K562 (cell line): ENCODE data around the gene SLC4A11. TPM values are rescaled to one million over a fixed set of nuclear protein-coding genes. Genes with fewer than 3 reads are reported as not detected.

Experiments used
- ATAC-seq: fragments of 200-7000 bp; cut with Tn5 transposase; 3 replicates; pipeline ENCODE4 v1.9.1; 2020; ENCODE audit warnings: moderate library complexity
- BruUV-seq: library from RNA; stranded (reverse); fragments of 400-500 nt; replicated peaks from 2 replicates; lab custom pipeline; 2021; lab: Mats Ljungman, UMichigan
- CTCF ChIA-PET: fragments of 300-600 bp; formaldehyde crosslinking; extraction: SDS; loops from one replicate; lab custom pipeline; 2021; ENCODE audit warnings: low intra/inter-chr PET ratio; lab: Yijun Ruan, JAX
- POLR2A ChIA-PET: fragments of 300-600, 350-650 bp; sonication (Branson Sonifier 250); formaldehyde crosslinking; extraction: SDS; loops from one replicate; lab custom pipeline; 2021; ENCODE audit warnings: antibody characterized with exemption, inconsistent platforms; lab: Yijun Ruan, JAX
- DNase-seq, 4 experiments: peaks; one replicate each; pipeline versions ENCODE4 v3.0.0 to v3.0.0-alpha.2; 2011 to 2018; ENCODE audit warnings: low spot score in 3 of 4, mixed read lengths in 3 of 4; ENCODE audit errors: extremely low read depth in 1 of 4
- FAIRE-seq: peaks from 2 replicates; lab custom pipeline; 2011; peaks lifted over from hg19 to GRCh38; lab: Jason Lieb, UNC
- H2AFZ ChIP-seq: 2 replicates; pipeline ENCODE4 v1.6.0; 2011; ENCODE audit warnings: low read depth, low read length, control low read depth, inconsistent platforms
- H3K27ac ChIP-seq: fragments of 200-600 bp; 3 replicates; pipeline ENCODE4 v1.8.0; 2011; ENCODE audit warnings: low read depth, mild to moderate bottlenecking, control low read depth, inconsistent platforms, low read length, moderate library complexity, mixed read lengths; ENCODE audit errors: extremely low read depth
- H3K27me3 ChIP-seq, 2 experiments: fragments of 300-600 bp in 1 of 2; 2 replicates in 1 of 2; 3 replicates in 1 of 2; pipeline versions ENCODE4 v1.6.0 to v1.8.0; 2011; ENCODE audit warnings: inconsistent platforms in 2 of 2, low read length in 2 of 2, mild to moderate bottlenecking in 1 of 2, mixed read lengths in 1 of 2, moderate library complexity in 1 of 2; ENCODE audit not compliant: control insufficient read depth in 2 of 2, insufficient read depth in 2 of 2
- H3K36me3 ChIP-seq: fragments of 300-600 bp; 3 replicates; pipeline ENCODE4 v1.8.0; 2011; ENCODE audit warnings: mild to moderate bottlenecking, low read length, inconsistent platforms; ENCODE audit not compliant: control insufficient read depth, insufficient read depth
- H3K4me1 ChIP-seq, 2 experiments: fragments of 200-600 bp in 1 of 2; replicated peaks in 1 of 2; 2 replicates in 1 of 2; 3 replicates in 1 of 2; pipeline versions ENCODE4 v1.5.1 to v1.8.0; 2011; ENCODE audit warnings: inconsistent platforms in 2 of 2, low read length in 2 of 2, mild to moderate bottlenecking in 1 of 2, mixed read lengths in 1 of 2, moderate library complexity in 1 of 2; ENCODE audit not compliant: control insufficient read depth in 2 of 2, insufficient read depth in 2 of 2
- H3K4me2 ChIP-seq: 2 replicates; pipeline ENCODE4 v1.6.1; 2011; ENCODE audit warnings: low read length, control low read depth, inconsistent platforms, mixed read lengths; ENCODE audit not compliant: insufficient read depth
- H3K4me3 ChIP-seq: fragments of 200-600 bp; sonication (generic), shearing (Covaris generic); 2 replicates; pipeline ENCODE4 v1.5.1; 2016; ENCODE audit warnings: control low read depth, inconsistent platforms
- H3K79me2 ChIP-seq: fragments of 200-600 bp; 3 replicates; pipeline ENCODE4 v1.8.0; 2011; ENCODE audit warnings: low read length, inconsistent platforms; ENCODE audit not compliant: control insufficient read depth, insufficient read depth
- H3K9ac ChIP-seq, 2 experiments: 2 replicates each; pipeline versions ENCODE4 v1.6.0 to v1.6.1; 2011; ENCODE audit warnings: low read depth in 2 of 2, low read length in 2 of 2, control low read depth in 1 of 2, inconsistent platforms in 1 of 2, mild to moderate bottlenecking in 1 of 2, mixed read lengths in 1 of 2; ENCODE audit not compliant: insufficient read depth in 1 of 2
- H3K9me1 ChIP-seq: one replicate; pipeline ENCODE4 v1.6.0; 2011; ENCODE audit warnings: inconsistent platforms, mild to moderate bottlenecking, low read length, moderate library complexity; ENCODE audit not compliant: control insufficient read depth, insufficient read depth
- H3K9me3 ChIP-seq: replicated peaks from 2 replicates; pipeline ENCODE4 v1.5.1; 2011; ENCODE audit warnings: low read depth, low read length, inconsistent platforms; ENCODE audit not compliant: control insufficient read depth, insufficient read depth
- H4K20me1 ChIP-seq: replicated peaks from 2 replicates; pipeline ENCODE4 v1.6.1; 2011; ENCODE audit warnings: low read length, inconsistent platforms, mixed read lengths; ENCODE audit not compliant: control insufficient read depth, insufficient read depth
- CHD4 ChIP-seq: fragments of 200-600 bp; sonication (generic); IDR thresholded peaks from 3 replicates; pipeline ENCODE4 v1.6.1; 2012; ENCODE audit warnings: low read depth, mild to moderate bottlenecking, mixed read lengths, low read length, inconsistent platforms; ENCODE audit not compliant: insufficient read depth, insufficient replicate concordance, poor library complexity, severe bottlenecking
- ZNF583 ChIP-seq: fragments of 250-450 bp; sonication (Bioruptor Pico); IDR thresholded peaks from 2 replicates; pipeline ENCODE4 v1.4.0; 2020
- ZNF695 ChIP-seq: fragments of 450-650 bp; formaldehyde crosslinking; IDR thresholded peaks from 2 replicates; pipeline ENCODE4 v1.4.0; 2020; ENCODE audit warnings: mild to moderate bottlenecking, moderate library complexity
- WGBS: fragments of 100-300 bp; shearing (Covaris generic); methylation state at CpG from one replicate; pipeline ENCODE4 v1.1.6; 2016; ENCODE audit warnings: low coverage, mixed read lengths; ENCODE audit not compliant: insufficient coverage; ENCODE audit errors: missing lambda C conversion rate; 5-methylcytosine and 5-hydroxymethylcytosine counted together
- in situ Hi-C: fragments of 300-500 bp; cut with MboI; formaldehyde crosslinking; loops from 4 replicates; pipeline ENCODE4 v1.15.0; 2018; ENCODE audit warnings: inconsistent platforms, mixed read lengths
- intact Hi-C: fragments of 100-400 bp; cut with micrococcal nuclease; formaldehyde crosslinking; loops from 2 replicates; pipeline ENCODE4 v1.14.2; 2022
- polyA plus RNA-seq, 8 experiments: library from polyadenylated mRNA; depleted of rRNA in 4 of 8; stranded (reverse) in 5 of 8; unstranded in 3 of 8; fragments of >200 nt; fragmentation: Nextera tagmentation in 2 of 8; fragmentation: Illumina TruSeq in 1 of 8; extraction: Ambion mirVana in 2 of 8; extraction: Trizol in 1 of 8; gene quantifications; 2 replicates each; pipeline versions ENCODE4 v1.2.1 to v1.2.3, GENCODE V29; 2011 to 2014; ENCODE audit warnings: inconsistent platforms in 1 of 8, missing spikeins in 1 of 8
- total RNA-seq, 7 experiments: library from RNA; depleted of rRNA in 6 of 7; stranded (reverse); fragments of >200 nt in 6 of 7; fragmentation: Illumina TruSeq in 2 of 7; extraction: Trizol in 2 of 7; gene quantifications; 2 replicates each; pipeline versions ENCODE4 v1.2.1 to v1.2.3, GENCODE V29; 2011 to 2021; ENCODE audit warnings: low replicate concordance in 1 of 7

The SLC4A11 gene
- total and polyA plus RNA-seq, 9 of the 15 experiments (the other 6 are each of a cell fraction or from before 2014, with no cell fraction given): 0.10 to 2.0 (median 0.20) TPM

GRCh38 chr20:3223651-3223993 is 15.4 kb downstream of the SLC4A11 start:
- Histone ChIP-seq H2AFZ (no peak overlapping the region), H3K36me3 (peaks cover 41% of the 10 kb centered on the region; the same call in 2 of the 3 replicates), H3K27me3 (no peaks in the 10 kb centered on the region), H3K9me3 (no peaks in the 10 kb centered on the region), H3K4me2 (no peak overlapping the region), H3K4me1 (peaks cover 1 to 19% of the 10 kb centered on the region in 2 experiments; a peak in 4 of 5 replicates), H3K27ac (no peak overlapping the region), H4K20me1 (no peaks in the 10 kb centered on the region), H3K79me2 (no peaks in the 10 kb centered on the region), H3K4me3 (no peak overlapping the region), H3K9me1 (no peaks in the 10 kb centered on the region), H3K9ac (no peak overlapping the region)
- DNase-seq (no peak), ATAC-seq (no peak), FAIRE-seq (no peak)
- ChIA-PET CTCF (interaction anchor here (0.6 kb wide), 1 partner anchor 67 kb away, joined by 3 read pairs; no protein-coding TSS in a partner anchor), POLR2A (interaction anchor here (1.3 to 1.4 kb wide), 2 partner anchors 9 to 11 kb away, joined by 4 to 5 read pairs; no protein-coding TSS in a partner anchor)
- TF ChIP-seq CHD4 (no peak), ZNF583 (CRISPR knock-in tag) (no peak), ZNF695 (CRISPR knock-in tag) (no peak)
- intact Hi-C loops (no loop called here), in situ Hi-C loops (no loop called here)
- 89% methylated on average over 3 of the region's 6 CpGs for WGBS
- TSS peak; percentile 43 for BruUV-seq
